H1 (cell line): ENCODE results near the gene DIPK2B. TPM values are rescaled to one million over a fixed set of nuclear protein-coding genes. Genes with fewer than 3 reads are reported as not detected.

ENCODE experiments used
- CTCF ChIA-PET: fragments of 300-600 bp; sonication (Branson Sonifier 250); formaldehyde crosslinking; loops from one replicate; lab custom pipeline; 2021; ENCODE audit not compliant: partially characterized antibody; lab: Charles Lee
- POLR2A ChIA-PET: fragments of 300-600 bp; sonication (Branson Sonifier 250); formaldehyde crosslinking; loops from one replicate; lab custom pipeline; 2021; ENCODE audit warnings: inconsistent platforms; ENCODE audit not compliant: partially characterized antibody; lab: Charles Lee
- DNase-seq, 2 experiments: peaks; one replicate each; pipeline versions ENCODE4 v3.0.0 to v3.0.0-alpha.2; 2010 to 2022; ENCODE audit warnings: low spot score in 2 of 2, low read depth in 1 of 2, mixed read lengths in 1 of 2
- FAIRE-seq: peaks from 2 replicates; lab custom pipeline; 2011; peaks lifted over from hg19 to GRCh38; lab: Jason Lieb, UNC
- H2AFZ ChIP-seq: 2 replicates; pipeline ENCODE4 v1.8.1; 2012; ENCODE audit warnings: low read length, inconsistent platforms
- H2AK5ac ChIP-seq: 2 replicates; pipeline ENCODE4 v1.6.1; 2013; ENCODE audit warnings: low read depth, low read length
- H2BK120ac ChIP-seq: replicated peaks from 2 replicates; pipeline ENCODE3; 2013; ENCODE audit warnings: low read depth, low read length, inconsistent platforms
- H2BK12ac ChIP-seq: 2 replicates; pipeline ENCODE4 v1.6.1; 2013; ENCODE audit warnings: low read depth, low read length
- H2BK15ac ChIP-seq: 2 replicates; pipeline ENCODE4 v1.6.1; 2013; ENCODE audit warnings: low read length
- H2BK20ac ChIP-seq: 2 replicates; pipeline ENCODE4 v1.6.1; 2013; ENCODE audit warnings: low read length
- H2BK5ac ChIP-seq: 2 replicates; pipeline ENCODE4 v1.6.1; 2013; ENCODE audit warnings: low read depth, low read length
- H3K14ac ChIP-seq: 2 replicates; pipeline ENCODE4 v1.6.1; 2013; ENCODE audit warnings: inconsistent platforms; ENCODE audit not compliant: insufficient read length
- H3K18ac ChIP-seq: 2 replicates; pipeline ENCODE4 v1.6.1; 2013; ENCODE audit warnings: low read length; ENCODE audit errors: extremely low read depth
- H3K23ac ChIP-seq: 2 replicates; pipeline ENCODE4 v1.6.1; 2013; ENCODE audit warnings: inconsistent platforms; ENCODE audit not compliant: insufficient read length
- H3K23me2 ChIP-seq: 2 replicates; pipeline ENCODE4 v1.6.1; 2013; ENCODE audit warnings: low read depth, low read length
- H3K27ac ChIP-seq: 2 replicates; pipeline ENCODE4 v1.6.1; 2011; ENCODE audit warnings: low read depth, low read length, inconsistent platforms
- H3K27me3 ChIP-seq, 4 experiments: replicated peaks in 1 of 4; 1 replicate in 1 of 4; 2 replicates in 3 of 4; pipeline versions ENCODE4 v1.6.1 to v1.8.1; 2011 to 2013; ENCODE audit warnings: low read length in 3 of 4, mild to moderate bottlenecking in 3 of 4, inconsistent platforms in 2 of 4, mixed read lengths in 2 of 4, moderate library complexity in 1 of 4; ENCODE audit not compliant: control insufficient read depth in 3 of 4, insufficient read depth in 3 of 4; ENCODE audit errors: extremely low read depth in 1 of 4
- H3K36me3 ChIP-seq, 4 experiments: 2 replicates each; pipeline versions ENCODE4 v1.6.1 to v1.8.1; 2011 to 2013; ENCODE audit warnings: mild to moderate bottlenecking in 4 of 4, low read length in 3 of 4, moderate library complexity in 2 of 4, control low read depth in 1 of 4, inconsistent platforms in 1 of 4; ENCODE audit not compliant: insufficient read depth in 4 of 4, control insufficient read depth in 2 of 4
- H3K4ac ChIP-seq: replicated peaks from 2 replicates; pipeline ENCODE3; 2013; ENCODE audit warnings: low read length, low read depth, mixed read lengths, inconsistent platforms; ENCODE audit not compliant: insufficient read length
- H3K4me1 ChIP-seq, 4 experiments: replicated peaks in 1 of 4; 1 replicate in 1 of 4; 2 replicates in 3 of 4; pipeline versions ENCODE4 v1.6.1 to v1.8.1; 2011 to 2013; ENCODE audit warnings: low read length in 3 of 4, inconsistent platforms in 2 of 4, mixed read lengths in 1 of 4; ENCODE audit not compliant: insufficient read depth in 4 of 4, control insufficient read depth in 3 of 4
- H3K4me2 ChIP-seq, 2 experiments: 2 replicates each; pipeline versions ENCODE4 v1.6.1 to v1.8.1; 2011 to 2013; ENCODE audit warnings: low read depth in 2 of 2, low read length in 2 of 2, control low read depth in 1 of 2, inconsistent platforms in 1 of 2, mild to moderate bottlenecking in 1 of 2; ENCODE audit not compliant: insufficient read depth in 1 of 2
- H3K4me3 ChIP-seq, 4 experiments: fragments of 200-600, 300-600 bp in 1 of 4; sonication (generic), shearing (Covaris generic), sonication (Bioruptor Twin) in 1 of 4; 2 replicates each; pipeline versions ENCODE4 v1.5.1 to v1.8.1; 2011 to 2016; ENCODE audit warnings: low read length in 4 of 4, low read depth in 3 of 4, control low read depth in 2 of 4, inconsistent platforms in 2 of 4, mild to moderate bottlenecking in 2 of 4, mixed read lengths in 1 of 4, moderate library complexity in 1 of 4; ENCODE audit not compliant: insufficient read depth in 2 of 4; ENCODE audit errors: extremely low read depth in 1 of 4
- H3K56ac ChIP-seq: replicated peaks from 2 replicates; pipeline ENCODE3; 2013; ENCODE audit warnings: low read depth, mild to moderate bottlenecking, mixed read lengths, low read length, inconsistent platforms; ENCODE audit not compliant: insufficient read length
- H3K79me1 ChIP-seq: 2 replicates; pipeline ENCODE4 v1.6.1; 2013; ENCODE audit warnings: low read depth, low read length, control low read depth
- H3K79me2 ChIP-seq, 2 experiments: 2 replicates each; pipeline versions ENCODE4 v1.6.1 to v1.8.1; 2012 to 2013; ENCODE audit warnings: low read length in 2 of 2, mild to moderate bottlenecking in 2 of 2, inconsistent platforms in 1 of 2; ENCODE audit not compliant: insufficient read depth in 2 of 2, control insufficient read depth in 1 of 2
- H3K9ac ChIP-seq, 4 experiments: replicated peaks in 1 of 4; 1 replicate in 1 of 4; 2 replicates in 3 of 4; pipeline versions ENCODE4 v1.6.1 to v1.8.1; 2011 to 2013; ENCODE audit warnings: low read depth in 3 of 4, low read length in 3 of 4, control low read depth in 2 of 4, mild to moderate bottlenecking in 2 of 4, moderate library complexity in 2 of 4, inconsistent platforms in 1 of 4; ENCODE audit errors: extremely low read depth in 1 of 4
- H3K9me3 ChIP-seq, 2 experiments: 2 replicates each; pipeline versions ENCODE4 v1.6.1 to v1.8.1; 2012 to 2013; ENCODE audit warnings: mild to moderate bottlenecking in 2 of 2, moderate library complexity in 2 of 2, control low read depth in 1 of 2, inconsistent platforms in 1 of 2, low read depth in 1 of 2, low read length in 1 of 2, mixed read lengths in 1 of 2; ENCODE audit not compliant: insufficient read depth in 2 of 2
- H4K20me1 ChIP-seq, 2 experiments: replicated peaks in 1 of 2; 2 replicates each; pipeline versions ENCODE3 to v1.8.1; 2011 to 2013; ENCODE audit warnings: inconsistent platforms in 2 of 2, low read length in 2 of 2, mild to moderate bottlenecking in 1 of 2; ENCODE audit not compliant: insufficient read depth in 2 of 2, control insufficient read depth in 1 of 2
- H4K5ac ChIP-seq: 2 replicates; pipeline ENCODE4 v1.6.1; 2013; ENCODE audit warnings: low read length, low read depth, mixed read lengths, inconsistent platforms; ENCODE audit not compliant: insufficient read length
- H4K8ac ChIP-seq: 2 replicates; pipeline ENCODE4 v1.8.0; 2013; ENCODE audit warnings: mild to moderate bottlenecking, moderate library complexity, low read length, inconsistent platforms; ENCODE audit not compliant: insufficient read depth; ENCODE audit errors: extremely low read depth
- H4K91ac ChIP-seq: replicated peaks from 2 replicates; pipeline ENCODE3; 2013; ENCODE audit warnings: low read length, mixed read lengths, inconsistent platforms; ENCODE audit not compliant: insufficient read length
- CBX8 ChIP-seq: fragments of 300-800, 300-1000 bp; sonication (generic); IDR thresholded peaks from 2 replicates; pipeline ENCODE4 v1.7.1; 2016; ENCODE audit warnings: low read depth, low read length, borderline replicate concordance
- CHD1 ChIP-seq: IDR thresholded peaks from 2 replicates; pipeline ENCODE4 v1.6.1; 2012; ENCODE audit warnings: low read depth, low read length, improper control_type of control experiment
- EGR1 ChIP-seq: IDR thresholded peaks from 2 replicates; pipeline ENCODE4 v1.6.1; 2011; ENCODE audit warnings: low read depth, low read length, borderline replicate concordance
- GTF2F1 ChIP-seq: IDR thresholded peaks from 2 replicates; pipeline ENCODE4 v1.6.1; 2012; ENCODE audit warnings: low read depth, low read length, improper control_type of control experiment, borderline replicate concordance
- HDAC2 ChIP-seq, 2 experiments: fragments of 300-600 bp in 1 of 2; sonication (generic) in 1 of 2; IDR thresholded peaks; 2 replicates each; pipeline ENCODE4 v1.6.1; 2011 to 2012; ENCODE audit warnings: low read depth in 2 of 2, low read length in 2 of 2, mild to moderate bottlenecking in 2 of 2, moderate library complexity in 2 of 2, borderline replicate concordance in 1 of 2, inconsistent platforms in 1 of 2
- SUZ12 ChIP-seq: fragments of 200-600 bp; sonication (generic); IDR thresholded peaks from 2 replicates; pipeline ENCODE4 v1.6.1; 2012; ENCODE audit warnings: mild to moderate bottlenecking, inconsistent platforms, low read length, moderate library complexity, mixed read lengths
- TAF7 ChIP-seq: optimal IDR thresholded peaks from 2 replicates; pipeline ENCODE3; 2011; ENCODE audit warnings: low read depth, mild to moderate bottlenecking, inconsistent platforms, low read length, moderate library complexity, borderline replicate concordance
- USF2 ChIP-seq: IDR thresholded peaks from 2 replicates; pipeline ENCODE4 v1.6.1; 2011; ENCODE audit warnings: low read length, improper control_type of control experiment
- WGBS, 2 experiments: shearing (Covaris generic) in 1 of 2; methylation state at CpG; one replicate each; pipeline versions ENCODE4 v1.1.6 to v1.1.7; 2013 to 2015; ENCODE audit warnings: low lambda C conversion rate in 2 of 2, mixed read lengths in 2 of 2, inconsistent platforms in 1 of 2, low coverage in 1 of 2, missing lambda C conversion rate in 1 of 2; ENCODE audit not compliant: insufficient replicate concordance in 2 of 2, insufficient coverage in 1 of 2, insufficient read length in 1 of 2; ENCODE audit errors: extremely low coverage in 1 of 2, missing lambda C conversion rate in 1 of 2; 5-methylcytosine and 5-hydroxymethylcytosine counted together
- polyA plus RNA-seq, 7 experiments: library from polyadenylated mRNA; depleted of rRNA in 3 of 7; stranded (reverse) in 5 of 7; unstranded in 2 of 7; fragments of >200 nt in 5 of 7; fragments of 200-250 nt in 2 of 7; gene quantifications; 1 replicate in 5 of 7; 2 replicates in 1 of 7; 4 replicates in 1 of 7; pipeline versions ENCODE4 v1.2.1 to v1.2.3, GENCODE V29; 2011 to 2013; ENCODE audit warnings: missing spikeins in 2 of 7, mixed read lengths in 2 of 7
- total RNA-seq: library from RNA; stranded (reverse); fragmentation: NEBNext Ultra II Directional; extraction: Animal tissue kit (Norgen Biotek cat#: 25700); gene quantifications from 2 replicates; pipeline ENCODE4 v1.2.1, GENCODE V29; 2021

The DIPK2B gene
- total and polyA plus RNA-seq, 2 of the 8 experiments (the other 6 are each of a cell fraction or from before 2014, with no cell fraction given) = not detected

GRCh38 chrX:45233531-45233930, 32.9 kb upstream of the DIPK2B start:
- H2AK5ac ChIP-seq = no peak overlapping the region
- no peak overlapping the region for H2BK12ac ChIP-seq
- no peak overlapping the region for H3K27ac ChIP-seq
- FAIRE-seq (no peak), DNase-seq (no peak)
- H2AFZ ChIP-seq = no peak overlapping the region
- TF ChIP-seq SUZ12 (no peak), EGR1 (no peak), CBX8 (no peak), GTF2F1 (no peak), CHD1 (no peak), TAF7 (no peak), USF2 (no peak), HDAC2 (IDR thresholded peaks at IDR 0.05; ENCODE audit: borderline replicate concordance in 1 of 2, low read depth in 2 of 2, low read length in 2 of 2) (no peak)
- no peak overlapping the region for H3K18ac ChIP-seq
- H2BK15ac ChIP-seq = no peak overlapping the region
- POLR2A ChIA-PET = no interaction called here
- H3K79me2 ChIP-seq = no peaks in the 10 kb centered on the region
- H3K36me3 ChIP-seq = no peaks in the 10 kb centered on the region
- no peak overlapping the region for H4K91ac ChIP-seq
- H4K20me1 ChIP-seq = no peaks in the 10 kb centered on the region
- no peaks in the 10 kb centered on the region for H3K23me2 ChIP-seq
- H3K9ac ChIP-seq = no peak overlapping the region
- H3K27me3 ChIP-seq = no peaks in the 10 kb centered on the region
- H2BK20ac ChIP-seq = no peak overlapping the region
- H3K4me3 ChIP-seq = no peak overlapping the region
- no peaks in the 10 kb centered on the region for H3K79me1 ChIP-seq
- H3K4me1 ChIP-seq = no peaks in the 10 kb centered on the region
- no peak overlapping the region for H3K14ac ChIP-seq
- H3K4me2 ChIP-seq = no peak overlapping the region
- H3K56ac ChIP-seq = no peak overlapping the region
- no peak overlapping the region for H4K8ac ChIP-seq
- no peak overlapping the region for H2BK120ac ChIP-seq
- H2BK5ac ChIP-seq = no peak overlapping the region
- H3K9me3 ChIP-seq = no peaks in the 10 kb centered on the region
- H4K5ac ChIP-seq = no peak overlapping the region
- WGBS, 2 experiments = 91% methylated on average over 2 of the region's 2 CpGs; no CpG with 5 or more reads in 1 of the 2 experiments
- H3K23ac ChIP-seq = no peak overlapping the region
- no peak overlapping the region for H3K4ac ChIP-seq
- CTCF ChIA-PET = no interaction called here
